T-helper 2 cell (primary cell): Measurements from ENCODE around the gene METTL2B.
A peak's percentile ranks its signal among the peaks of the same experiment; 100 is the strongest.
"Not testable (repeated sequence)": the region's sequence is repeated elsewhere in the genome, so short reads cannot be mapped to it uniquely, and the experiment has no call there.

Experiments
- DNase-seq, 5 experiments: peaks; one replicate each; pipeline versions ENCODE4 v3.0.0 to v3.0.0-alpha.2; 2012 to 2022

The METTL2B gene

DNA sequence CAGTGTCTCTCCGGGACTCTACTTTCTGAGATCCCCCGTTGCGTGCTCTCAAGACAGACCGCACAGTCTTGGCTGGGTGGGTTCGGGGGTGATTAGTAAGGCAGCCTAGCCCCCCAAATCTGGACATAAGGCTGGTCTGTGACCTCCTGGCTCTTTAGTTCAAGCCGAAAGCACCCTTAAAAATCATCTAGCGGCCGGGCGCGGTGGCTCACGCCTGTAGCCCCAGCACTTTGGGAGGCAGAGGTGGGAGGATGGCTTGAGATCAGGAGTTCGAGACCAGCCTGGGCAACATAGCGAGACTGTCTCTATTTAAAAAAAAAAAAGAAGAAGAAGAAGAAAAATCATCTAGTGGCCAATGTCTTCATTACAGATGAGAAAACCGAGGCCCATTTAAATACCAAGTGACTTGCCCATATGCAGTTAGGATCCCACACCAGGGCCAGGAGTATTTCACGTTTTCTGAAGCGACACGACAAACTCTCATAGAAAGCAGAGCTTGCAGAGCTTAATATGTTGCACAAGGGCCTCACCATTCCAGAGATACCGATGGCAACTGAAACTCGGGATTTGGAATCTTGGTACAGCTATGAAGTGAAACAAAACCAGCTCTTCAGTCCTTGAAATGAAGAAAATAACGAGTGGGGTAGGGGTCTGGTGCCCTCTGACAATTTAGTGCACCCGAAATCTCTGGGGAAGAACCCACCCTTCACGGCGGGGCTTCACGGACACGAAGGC is 21.6 kb upstream of the METTL2B start:
- DNase-seq: peak in 1 of 5 experiments; percentile 57

DNA sequence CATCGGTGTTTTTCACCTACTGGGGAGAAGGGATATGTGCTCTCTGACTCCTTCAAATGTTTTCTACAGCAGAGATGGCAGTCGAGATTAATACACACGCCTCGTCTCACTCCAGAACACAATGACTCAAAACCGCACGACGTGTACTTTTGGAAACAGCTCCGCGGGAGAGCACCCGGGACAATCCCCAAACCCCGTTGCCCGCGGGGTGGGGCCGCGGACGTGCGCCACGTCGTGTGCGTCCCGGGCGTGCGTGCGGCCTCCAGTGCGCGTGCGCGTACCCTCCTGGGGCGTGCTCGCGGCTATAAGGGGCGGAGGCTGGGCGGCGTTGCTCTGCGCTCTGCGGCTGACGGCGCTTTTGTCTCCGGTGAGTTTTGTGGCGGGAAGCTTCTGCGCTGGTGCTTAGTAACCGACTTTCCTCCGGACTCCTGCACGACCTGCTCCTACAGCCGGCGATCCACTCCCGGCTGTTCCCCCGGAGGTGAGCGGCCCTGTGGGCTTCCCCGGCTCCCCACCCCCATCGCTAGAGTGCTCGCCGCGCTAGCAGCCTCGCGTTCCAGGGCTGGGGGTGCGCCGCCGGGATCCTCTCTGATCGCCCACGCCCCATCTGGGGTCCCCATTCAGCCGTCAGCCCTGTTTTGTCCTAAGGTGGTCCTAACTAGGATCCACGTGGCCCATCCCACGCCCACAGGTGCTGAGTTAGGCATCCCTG is 20.8 kb upstream of the METTL2B start, which contains the start of gene HILPDA:
TSS of gene HILPDA (plus strand) at position 336 of the 712 bp plus-strand sequence. CDS start 1,391 bp downstream, outside the sequence.
- peak; percentile 89 to 97 (median 91) for DNase-seq

DNA sequence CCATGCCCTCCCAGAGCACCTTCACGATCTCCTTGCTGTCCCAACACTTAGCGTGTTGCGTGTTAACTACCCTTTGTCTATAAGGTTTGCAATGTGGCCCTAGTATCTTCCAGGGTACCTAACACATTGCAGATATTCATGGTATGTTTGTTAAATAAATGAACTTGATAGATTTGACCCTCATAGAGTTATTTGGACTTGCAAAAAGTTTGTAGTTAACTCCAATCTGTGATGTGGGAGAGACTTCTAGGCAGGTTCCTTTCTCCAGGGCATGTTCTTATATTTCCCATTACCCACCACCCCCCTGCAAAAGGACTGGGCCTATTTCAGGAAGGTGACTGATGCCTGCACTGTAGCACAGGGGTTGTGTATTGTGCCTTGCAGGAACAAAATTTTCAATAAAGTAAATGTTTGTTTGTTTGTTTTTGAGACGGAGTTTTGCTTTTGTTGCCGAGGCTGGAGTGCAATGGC is 20.3 kb upstream of the METTL2B start:
- no peak for DNase-seq

DNA sequence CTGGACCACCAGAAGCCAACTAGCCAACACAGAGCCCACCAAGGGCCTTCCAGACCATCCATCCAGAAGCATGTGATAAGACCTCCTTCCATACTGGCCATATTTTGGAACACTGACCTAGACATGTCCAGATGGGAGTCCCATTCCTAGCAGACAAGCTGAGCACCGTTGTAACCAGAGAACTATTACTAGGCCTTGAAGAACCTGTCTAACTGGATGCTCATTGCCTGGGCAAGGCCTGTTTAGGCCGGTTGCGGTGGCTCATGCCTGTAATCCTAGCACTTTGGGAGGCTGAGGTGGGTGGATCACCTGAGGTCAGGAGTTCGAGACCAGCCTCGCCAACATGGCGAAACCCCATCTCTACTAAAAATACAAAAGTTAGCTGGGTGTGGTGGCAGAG is 19.2 kb upstream of the METTL2B start:
- not testable (repeated sequence) for DNase-seq

DNA sequence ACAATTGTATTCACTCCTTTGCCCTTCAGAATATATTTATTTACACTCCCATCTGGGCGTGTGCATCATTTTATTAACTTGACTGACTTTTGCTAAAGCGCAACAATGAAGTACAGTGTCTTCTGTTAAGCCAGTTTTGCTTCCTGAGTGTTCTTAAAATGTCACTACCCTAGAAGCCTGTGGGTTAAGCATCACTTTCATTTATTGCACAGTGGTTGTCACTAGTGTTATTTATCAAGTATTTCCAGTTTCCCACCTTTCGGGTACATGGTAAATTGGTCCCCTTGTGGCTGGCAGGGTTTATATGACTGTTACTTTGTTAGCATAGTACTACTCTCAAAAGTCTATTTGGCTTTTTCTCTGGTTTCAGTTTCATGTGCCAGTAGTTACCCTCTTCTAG is 17.6 kb upstream of the METTL2B start:
- DNase-seq: peak in 2 of 5 experiments; percentile 5 to 83

DNA sequence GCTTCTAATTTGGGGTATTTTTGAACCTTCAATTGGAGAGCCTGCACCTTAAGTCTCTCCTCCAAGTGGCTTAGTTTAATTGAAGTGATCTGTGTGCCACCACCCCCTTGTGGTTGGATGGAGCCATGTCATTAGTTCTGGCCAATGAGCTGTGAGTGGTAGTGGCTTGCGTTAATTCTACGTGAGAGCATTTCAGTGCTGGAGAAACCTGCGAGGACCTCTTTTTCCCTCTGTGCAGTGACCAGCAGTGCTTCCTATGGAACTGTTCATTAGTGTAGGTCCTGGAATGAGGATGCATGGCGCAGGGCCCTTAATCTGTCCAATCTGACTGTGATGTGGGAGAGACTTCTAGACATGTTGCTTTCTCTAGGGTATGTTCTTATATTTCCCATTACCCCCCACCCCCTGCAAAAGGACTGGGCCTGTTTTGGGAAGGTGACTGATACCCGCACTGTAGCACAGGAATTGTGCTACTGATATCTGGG is 17.1 kb upstream of the METTL2B start:
- peak; percentile 20 to 84 (median 55) for DNase-seq

DNA sequence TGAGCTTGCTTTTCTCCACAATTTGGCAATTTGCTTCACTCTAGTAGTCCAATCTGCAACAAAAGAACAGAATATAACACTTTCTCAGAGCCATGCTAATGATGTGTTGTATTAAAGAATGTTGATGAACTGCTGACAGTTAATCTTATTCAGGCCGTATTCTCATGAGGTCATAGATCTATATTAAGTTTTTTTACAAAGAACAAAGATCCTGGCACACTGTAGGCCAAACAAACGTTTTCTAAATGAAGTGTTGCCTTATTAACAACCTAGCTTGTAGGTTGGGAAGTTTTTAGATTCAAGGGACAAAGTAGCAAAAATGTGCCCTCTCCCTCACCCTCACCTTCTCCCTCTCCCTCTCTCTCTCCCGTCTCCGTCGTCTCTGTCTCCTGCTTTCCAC is 14.1 kb upstream of the METTL2B start:
- no peak for DNase-seq

DNA sequence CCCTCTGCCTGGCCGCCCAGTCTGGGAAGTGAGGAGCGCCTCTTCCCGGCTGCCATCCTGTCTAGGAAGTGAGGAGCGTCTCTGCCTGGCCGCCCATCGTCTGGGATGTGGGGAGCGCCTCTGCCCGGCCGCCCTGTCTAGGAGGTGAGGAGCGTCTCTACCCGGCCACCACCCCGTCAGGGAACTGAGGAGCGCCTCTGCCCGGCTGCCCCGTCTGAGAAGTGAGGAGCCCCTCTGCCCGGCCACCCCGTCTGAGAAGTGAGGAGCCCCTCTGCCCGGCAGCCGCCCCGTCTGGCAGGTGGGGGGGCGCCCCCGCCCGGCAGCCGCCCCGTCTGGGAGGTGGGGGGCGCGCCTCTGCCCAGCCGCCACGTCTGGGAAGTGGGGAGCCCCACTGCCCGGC is 13.2 kb upstream of the METTL2B start:
- DNase-seq: not testable (repeated sequence)

DNA sequence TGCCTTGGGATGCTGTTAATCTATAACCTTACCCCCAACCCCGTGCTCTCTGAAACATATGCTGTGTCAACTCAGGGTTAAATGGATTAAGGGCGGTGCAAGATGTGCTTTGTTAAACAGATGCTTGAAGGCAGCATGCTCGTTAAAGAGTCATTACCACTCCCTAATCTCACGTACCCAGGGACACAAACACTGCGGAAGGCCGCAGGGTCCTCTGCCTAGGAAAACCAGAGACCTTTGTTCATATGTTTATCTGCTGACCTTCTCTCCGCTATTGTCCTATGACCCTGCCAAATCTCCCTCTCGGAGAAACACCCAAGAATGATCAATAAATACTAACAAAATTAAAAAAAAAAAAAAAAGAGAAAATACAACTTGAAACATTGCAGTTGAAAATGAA is 12.6 kb upstream of the METTL2B start:
- DNase-seq: not testable (repeated sequence)

DNA sequence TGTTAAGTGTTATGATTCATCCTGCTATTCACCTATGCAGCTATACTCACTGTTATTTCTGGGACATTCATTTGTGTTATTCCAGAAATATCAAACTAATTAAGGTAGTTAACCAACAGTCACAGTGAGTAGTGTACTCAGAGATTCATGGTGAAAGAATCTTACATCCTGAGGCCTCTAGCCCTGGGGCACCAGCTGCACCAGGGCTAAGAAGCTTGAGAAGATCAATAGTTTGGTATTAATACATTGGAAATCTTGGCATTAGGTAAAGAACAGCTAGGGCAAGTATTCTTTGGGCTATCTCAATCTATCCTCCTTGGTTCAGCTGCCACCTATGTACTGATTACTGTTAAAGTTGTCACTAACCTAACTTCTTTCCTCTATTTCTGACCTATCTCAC is 9.7 kb upstream of the METTL2B start:
- not testable (repeated sequence) for DNase-seq

DNA sequence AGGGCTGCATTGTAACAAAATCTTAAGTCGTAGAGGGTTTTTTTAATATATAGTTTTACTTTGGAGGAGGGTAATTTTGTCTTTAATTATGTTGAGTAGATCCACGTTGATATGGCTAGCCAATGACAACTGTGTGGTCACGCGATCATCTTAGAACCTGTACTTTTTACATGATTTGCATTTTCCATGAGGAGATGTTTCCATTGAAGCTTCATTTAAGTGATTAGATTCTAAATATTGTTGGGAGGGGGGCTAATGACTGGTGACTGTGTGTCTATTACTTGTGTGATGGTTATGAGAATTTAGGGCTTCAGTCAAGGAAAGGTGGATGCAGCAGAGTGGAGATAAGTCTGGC is 765 bp downstream of the METTL2B start:
- DNase-seq: not testable (repeated sequence)

DNA sequence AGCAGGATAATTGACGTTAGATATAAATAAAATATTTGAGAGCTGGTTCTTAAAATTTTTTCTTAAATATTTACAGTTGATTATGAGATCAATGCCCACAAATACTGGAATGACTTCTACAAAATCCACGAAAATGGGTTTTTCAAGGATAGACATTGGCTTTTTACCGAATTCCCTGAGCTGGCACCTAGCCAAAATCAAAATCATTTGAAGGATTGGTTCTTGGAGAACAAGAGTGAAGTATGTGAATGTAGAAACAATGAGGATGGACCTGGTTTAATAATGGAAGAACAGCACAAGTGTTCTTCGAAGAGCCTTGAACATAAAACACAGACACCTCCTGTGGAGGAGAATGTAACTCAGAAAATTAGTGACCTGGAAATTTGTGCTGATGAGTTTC is 2.5 kb downstream of the METTL2B start:
- not testable (repeated sequence) for DNase-seq

DNA sequence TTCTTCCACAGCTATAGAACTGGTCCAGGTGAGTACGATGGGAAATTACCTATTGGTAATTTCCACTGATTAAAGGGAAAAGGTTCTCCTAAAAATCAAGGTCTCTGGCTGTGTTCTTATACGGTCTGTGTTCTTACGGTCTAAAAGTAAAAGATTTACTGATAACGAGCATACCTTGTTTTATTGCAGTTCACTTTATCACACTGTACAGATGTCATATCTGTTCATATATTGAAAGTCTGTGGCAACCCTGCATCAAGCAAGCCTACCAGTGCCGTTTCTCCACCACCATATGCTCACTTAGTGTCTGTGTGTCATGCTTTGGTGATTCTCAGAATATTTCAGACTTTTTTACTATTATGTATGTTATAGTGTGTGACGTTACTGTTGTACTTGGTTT is 11.6 kb downstream of the METTL2B start:
- DNase-seq: not testable (repeated sequence)

DNA sequence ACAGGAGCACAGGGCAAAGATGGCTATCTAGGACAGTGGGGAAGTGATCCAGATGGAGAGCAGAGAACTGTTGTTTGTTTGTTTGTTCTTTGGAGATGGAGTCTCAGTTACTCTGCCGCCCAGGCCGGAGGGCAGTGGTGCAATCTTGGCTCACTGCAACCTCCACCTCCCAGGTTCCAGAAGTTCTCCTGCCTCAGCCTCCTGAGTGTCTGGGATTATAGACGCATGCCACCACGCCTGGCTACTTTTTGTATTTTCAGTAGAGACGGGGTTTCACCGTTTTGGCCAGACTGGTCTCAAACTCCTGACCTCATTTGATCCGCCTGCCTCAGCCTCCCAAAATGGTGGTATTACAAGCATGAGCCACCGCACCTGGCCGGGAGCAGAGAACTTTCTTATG is 20.9 kb downstream of the METTL2B start:
- DNase-seq: no peak

DNA sequence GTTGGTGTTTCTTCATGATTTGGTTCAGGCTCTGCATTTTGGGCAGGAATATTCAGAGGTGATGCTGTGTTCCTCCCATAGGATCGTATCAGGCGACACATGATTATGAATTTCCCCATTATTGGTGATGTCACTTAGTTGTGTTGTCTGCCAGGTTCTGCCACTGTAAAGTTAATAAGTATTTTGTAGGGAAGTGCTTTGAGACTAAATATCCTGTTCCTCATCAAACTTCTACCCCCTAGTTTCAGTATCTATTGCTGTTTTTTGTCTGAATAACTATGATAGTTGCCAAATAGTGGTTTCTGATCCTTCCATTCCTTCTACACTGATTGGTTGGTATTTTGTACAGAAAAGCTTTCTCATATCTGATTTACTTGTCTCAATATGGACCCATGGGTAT is 28.9 kb downstream of the METTL2B start:
- DNase-seq: not testable (repeated sequence)

DNA sequence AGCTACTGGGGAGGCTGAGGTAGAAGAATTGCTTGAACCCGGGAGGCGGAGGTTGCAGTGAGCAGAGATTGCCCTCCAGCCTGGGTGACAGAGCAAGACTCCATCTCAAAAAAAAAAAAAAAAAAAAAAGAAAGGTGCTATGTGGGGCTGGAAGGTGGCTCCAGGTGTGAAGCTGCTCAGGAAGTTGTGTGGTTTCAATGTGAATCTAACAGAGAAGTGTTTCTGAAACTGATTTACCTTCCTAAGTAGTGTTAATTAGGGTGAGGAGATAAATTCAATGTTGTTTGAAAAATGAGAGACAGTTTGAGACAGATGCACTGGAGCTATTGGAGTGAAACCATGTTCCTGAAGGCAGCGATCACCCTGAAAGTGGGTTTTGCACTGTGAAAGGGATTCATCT is 30.3 kb downstream of the METTL2B start:
- DNase-seq: peak in 2 of 5 experiments; percentile 55 to 60

DNA sequence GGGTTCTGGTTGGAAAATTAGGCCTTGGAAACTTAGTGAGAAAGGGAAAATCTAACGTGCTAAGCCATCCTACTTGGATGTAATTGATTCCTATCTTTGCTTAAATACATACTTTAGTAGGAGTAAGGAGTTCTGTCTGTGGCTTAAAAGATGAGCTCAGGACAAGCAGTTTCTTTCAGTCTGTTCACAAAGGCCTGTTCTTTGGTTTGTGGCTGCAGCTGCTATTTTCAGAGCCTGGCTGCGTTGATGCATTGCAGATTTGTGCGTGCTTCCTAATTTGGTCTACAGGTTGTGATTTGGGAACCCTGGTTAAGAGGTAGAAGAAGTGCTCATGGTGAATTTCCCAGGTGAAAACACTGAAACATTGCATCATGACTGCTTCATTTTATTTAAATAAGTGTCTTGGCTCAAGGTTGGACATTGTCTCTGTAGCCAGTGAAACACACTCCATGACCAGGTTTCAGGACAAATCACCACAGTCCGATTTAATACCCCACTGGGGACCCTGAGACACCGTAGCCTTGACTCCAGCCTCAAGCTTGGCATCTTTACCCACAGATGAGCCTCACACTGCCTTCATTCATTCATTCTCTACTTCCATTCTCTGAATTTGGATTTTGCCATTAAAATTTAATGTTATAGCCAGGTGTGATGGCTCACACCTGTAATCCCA is 30.9 kb downstream of the METTL2B start:
- not testable (repeated sequence) for DNase-seq

DNA sequence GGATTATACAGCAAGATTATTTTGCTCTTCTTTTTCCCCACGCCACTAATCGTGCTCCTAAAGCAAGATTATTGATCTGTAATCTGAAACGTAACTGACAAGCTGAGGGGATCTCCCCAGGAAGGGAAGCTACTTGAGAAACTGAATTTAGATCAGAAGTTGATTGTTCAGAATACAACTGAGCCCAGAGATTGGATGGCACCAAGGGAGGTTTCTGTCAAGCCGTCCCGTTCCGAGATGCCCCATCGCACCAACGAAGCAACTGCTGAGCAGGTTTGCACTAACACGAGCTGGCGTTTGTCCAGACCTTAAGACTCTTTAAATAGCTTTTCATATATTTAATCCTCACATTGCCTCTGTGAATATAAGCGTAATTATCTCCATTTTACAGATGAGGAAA is 35.1 kb downstream of the METTL2B start:
- DNase-seq: peak in 1 of 5 experiments; percentile 53

DNA sequence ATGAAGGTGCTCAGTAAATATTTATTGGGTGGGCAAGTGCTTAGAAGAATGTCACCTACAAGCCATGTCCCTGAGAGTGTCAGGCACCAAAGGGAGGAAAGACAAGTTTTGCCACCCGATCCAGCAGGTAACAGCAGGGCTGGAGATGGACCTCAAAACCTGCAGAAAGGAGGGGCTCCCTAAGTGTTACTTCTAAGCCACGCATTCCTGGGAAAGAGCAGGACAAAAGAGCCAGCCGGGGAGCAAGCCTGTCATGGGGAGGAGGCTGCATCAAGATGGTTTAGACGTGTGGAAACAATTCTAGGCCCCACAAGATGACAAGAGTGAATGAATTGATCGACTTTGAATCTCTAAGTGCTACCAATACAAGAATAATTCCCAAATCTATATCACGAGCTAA is 38.7 kb downstream of the METTL2B start:
- not testable (repeated sequence) for DNase-seq

DNA sequence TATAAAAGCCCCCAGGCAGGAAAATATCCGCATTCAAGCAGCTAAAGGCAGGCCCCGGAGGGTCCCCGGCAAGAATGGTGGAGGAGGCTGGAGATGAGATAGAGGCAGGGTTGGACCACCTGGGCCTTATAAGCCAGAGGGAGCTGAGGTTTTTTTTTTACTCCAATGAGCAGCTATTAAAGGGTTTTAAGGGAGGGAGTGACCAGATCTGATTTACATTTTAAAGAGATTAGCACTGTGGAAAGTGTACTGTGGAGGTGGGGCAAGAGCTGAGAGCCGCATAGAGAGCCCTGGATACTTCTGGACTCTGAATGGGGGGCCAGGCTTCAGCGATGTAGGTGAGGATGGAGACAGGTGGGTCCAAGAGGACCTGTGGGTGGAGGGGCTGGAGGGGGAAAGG is 40.5 kb downstream of the METTL2B start:
- not testable (repeated sequence) for DNase-seq

DNA sequence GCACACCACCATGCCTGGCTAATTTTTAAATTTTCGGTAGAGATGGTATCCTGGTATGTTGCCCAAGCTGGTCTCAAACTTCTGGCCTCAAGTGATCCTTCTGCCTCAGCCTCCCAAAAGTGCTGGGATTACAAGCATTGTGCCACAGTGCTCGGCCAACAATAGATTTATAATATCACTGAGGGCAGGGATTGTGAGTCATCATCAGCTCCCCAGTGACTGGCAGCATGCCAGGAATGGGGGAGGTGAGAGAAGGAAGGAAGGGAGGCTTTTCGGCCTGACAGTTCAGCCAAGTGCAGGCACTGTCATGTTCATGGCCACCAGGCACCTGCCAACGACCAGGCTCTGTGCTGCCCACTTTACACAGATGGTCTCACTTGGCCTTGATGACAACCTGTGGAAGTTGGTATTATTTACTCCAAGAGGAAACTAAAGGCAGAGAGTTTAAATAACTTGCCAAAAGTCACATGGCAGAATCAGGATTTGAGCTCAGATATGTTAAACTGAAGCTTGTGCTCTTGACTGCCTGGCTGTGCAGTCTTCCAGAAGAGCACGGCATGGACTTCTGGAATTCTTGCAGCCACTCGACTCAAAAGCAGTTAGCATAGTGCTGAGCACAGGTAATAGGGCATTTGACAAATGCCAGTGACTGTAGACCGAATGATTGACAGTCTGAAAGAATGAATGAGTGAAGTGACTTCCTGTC is 46.8 kb downstream of the METTL2B start:
- peak; percentile 19 to 69 (median 61) for DNase-seq

DNA sequence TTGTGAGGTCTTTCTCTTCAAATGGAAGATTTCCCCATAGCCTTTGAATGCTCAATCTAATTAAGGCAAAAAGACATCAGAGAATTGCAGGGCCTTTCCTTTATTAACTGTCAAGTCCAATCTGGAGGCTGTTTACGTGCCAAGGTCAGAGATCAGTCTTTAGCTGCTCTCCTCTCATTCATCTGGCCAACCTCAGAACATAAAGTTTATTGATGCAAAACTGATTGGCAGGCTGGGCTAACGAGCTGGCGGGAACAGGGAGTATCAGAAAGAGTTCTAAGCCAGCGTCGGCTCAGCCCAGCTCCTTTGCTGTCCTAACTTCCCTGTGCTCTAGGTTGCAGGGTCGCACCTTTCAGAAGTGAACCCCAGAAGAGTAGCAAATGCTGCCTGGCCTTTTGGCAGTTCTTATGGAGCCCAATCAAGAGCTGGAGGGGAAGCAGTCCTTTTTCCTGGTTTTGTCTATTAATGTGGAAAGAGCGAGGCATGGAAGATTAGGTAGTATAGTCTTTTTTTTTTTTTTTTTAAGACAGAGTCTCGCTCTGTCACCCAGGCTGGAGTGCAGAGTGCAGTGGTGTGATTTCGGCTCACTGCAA is 47.5 kb downstream of the METTL2B start:
- not testable (repeated sequence) for DNase-seq
